Mesenchymal stem cell (in vitro differentiated cells and primary cell): ENCODE measurements around the gene UNG.

Experiments
- DNase-seq: peaks from one replicate; pipeline ENCODE4 v3.0.0-alpha.2; 2013
- H2AFZ ChIP-seq: one replicate; pipeline ENCODE4 v1.6.1; 2013; ENCODE audit warnings: low read depth, mild to moderate bottlenecking, control low read depth, inconsistent platforms, low read length, moderate library complexity
- H2AK5ac ChIP-seq: 2 replicates; pipeline ENCODE4 v1.6.1; 2013; ENCODE audit warnings: low read length, moderate library complexity, mild to moderate bottlenecking, inconsistent platforms; ENCODE audit not compliant: severe bottlenecking
- H2BK120ac ChIP-seq: one replicate; pipeline ENCODE4 v1.6.1; 2013; ENCODE audit warnings: low read depth, mild to moderate bottlenecking, inconsistent platforms, low read length, moderate library complexity
- H2BK12ac ChIP-seq, 2 experiments: one replicate each; pipeline ENCODE4 v1.6.1; 2013; ENCODE audit warnings: inconsistent platforms in 2 of 2, low read length in 2 of 2, mild to moderate bottlenecking in 2 of 2, moderate library complexity in 2 of 2, control low read depth in 1 of 2
- H2BK15ac ChIP-seq: one replicate; pipeline ENCODE4 v1.6.1; 2013; ENCODE audit warnings: mild to moderate bottlenecking, low read depth, inconsistent platforms; ENCODE audit not compliant: poor library complexity, severe bottlenecking
- H2BK5ac ChIP-seq: 2 replicates; pipeline ENCODE4 v1.6.1; 2013; ENCODE audit warnings: low read depth, mild to moderate bottlenecking, low read length, control low read depth, inconsistent platforms; ENCODE audit not compliant: poor library complexity, severe bottlenecking
- H3K14ac ChIP-seq, 2 experiments: one replicate each; pipeline ENCODE4 v1.6.1; 2013; ENCODE audit warnings: inconsistent platforms in 2 of 2, low read length in 2 of 2, control low read depth in 1 of 2, mild to moderate bottlenecking in 1 of 2, moderate library complexity in 1 of 2
- H3K18ac ChIP-seq, 2 experiments: one replicate each; pipeline ENCODE4 v1.6.1; 2013; ENCODE audit warnings: inconsistent platforms in 2 of 2, low read length in 2 of 2, control low read depth in 1 of 2, low read depth in 1 of 2, mild to moderate bottlenecking in 1 of 2
- H3K23ac ChIP-seq, 2 experiments: one replicate each; pipeline ENCODE4 v1.6.1; 2013; ENCODE audit warnings: inconsistent platforms in 2 of 2, low read length in 2 of 2, mild to moderate bottlenecking in 2 of 2, moderate library complexity in 2 of 2, control low read depth in 1 of 2
- H3K27ac ChIP-seq: 2 replicates; pipeline ENCODE4 v1.5.1; 2013; ENCODE audit warnings: mild to moderate bottlenecking, moderate library complexity, low read length, control low read depth, inconsistent platforms; ENCODE audit not compliant: poor library complexity, severe bottlenecking
- H3K27me3 ChIP-seq, 2 experiments: 2 replicates each; pipeline versions ENCODE4 v1.6.1 to v1.7.0; 2013; ENCODE audit warnings: low read length in 2 of 2, mild to moderate bottlenecking in 2 of 2, moderate library complexity in 2 of 2, control low read depth in 1 of 2, inconsistent platforms in 1 of 2; ENCODE audit not compliant: control insufficient read depth in 1 of 2, insufficient read depth in 1 of 2
- H3K36me3 ChIP-seq, 2 experiments: 2 replicates each; pipeline versions ENCODE4 v1.6.1 to v1.7.0; 2013; ENCODE audit warnings: low read length in 2 of 2, control low read depth in 1 of 2, inconsistent platforms in 1 of 2, low read depth in 1 of 2, mild to moderate bottlenecking in 1 of 2; ENCODE audit not compliant: insufficient read depth in 2 of 2, control insufficient read depth in 1 of 2
- H3K4ac ChIP-seq, 2 experiments: one replicate each; pipeline ENCODE4 v1.6.1; 2013; ENCODE audit warnings: inconsistent platforms in 2 of 2, low read length in 2 of 2, mild to moderate bottlenecking in 2 of 2, moderate library complexity in 2 of 2, control low read depth in 1 of 2, low read depth in 1 of 2
- H3K4me1 ChIP-seq: 2 replicates; pipeline ENCODE4 v1.6.1; 2013; ENCODE audit warnings: low read depth, low read length, control low read depth; ENCODE audit not compliant: control insufficient read depth, insufficient read depth
- H3K4me2 ChIP-seq: 2 replicates; pipeline ENCODE4 v1.6.1; 2013; ENCODE audit warnings: low read length, mild to moderate bottlenecking, inconsistent platforms; ENCODE audit not compliant: poor library complexity, severe bottlenecking
- H3K4me3 ChIP-seq, 2 experiments: 2 replicates each; pipeline versions ENCODE4 v1.5.1 to v1.7.0; 2013; ENCODE audit warnings: low read length in 2 of 2, mild to moderate bottlenecking in 2 of 2, control low read depth in 1 of 2, low read depth in 1 of 2; ENCODE audit not compliant: insufficient read depth in 1 of 2
- H3K79me1 ChIP-seq: replicated peaks from 2 replicates; pipeline ENCODE4 v1.6.1; 2013; ENCODE audit warnings: mild to moderate bottlenecking, control low read depth, low read length, inconsistent platforms; ENCODE audit not compliant: poor library complexity, severe bottlenecking
- H3K9ac ChIP-seq: 2 replicates; pipeline ENCODE4 v1.7.0; 2013; ENCODE audit warnings: mild to moderate bottlenecking, low read length, moderate library complexity
- H3K9me3 ChIP-seq: 2 replicates; pipeline ENCODE4 v1.7.0; 2013; ENCODE audit warnings: mild to moderate bottlenecking, low read length; ENCODE audit not compliant: control insufficient read depth
- H4K8ac ChIP-seq: one replicate; pipeline ENCODE4 v1.6.1; 2013; ENCODE audit warnings: inconsistent platforms, mild to moderate bottlenecking, low read length, moderate library complexity
- H4K91ac ChIP-seq: one replicate; pipeline ENCODE4 v1.6.1; 2013; ENCODE audit warnings: mild to moderate bottlenecking, low read length, inconsistent platforms
- WGBS: methylation state at CpG from one replicate; pipeline ENCODE4 v1.1.7; 2013; ENCODE audit warnings: mixed read lengths; 5-methylcytosine and 5-hydroxymethylcytosine counted together

The UNG gene

DNA sequence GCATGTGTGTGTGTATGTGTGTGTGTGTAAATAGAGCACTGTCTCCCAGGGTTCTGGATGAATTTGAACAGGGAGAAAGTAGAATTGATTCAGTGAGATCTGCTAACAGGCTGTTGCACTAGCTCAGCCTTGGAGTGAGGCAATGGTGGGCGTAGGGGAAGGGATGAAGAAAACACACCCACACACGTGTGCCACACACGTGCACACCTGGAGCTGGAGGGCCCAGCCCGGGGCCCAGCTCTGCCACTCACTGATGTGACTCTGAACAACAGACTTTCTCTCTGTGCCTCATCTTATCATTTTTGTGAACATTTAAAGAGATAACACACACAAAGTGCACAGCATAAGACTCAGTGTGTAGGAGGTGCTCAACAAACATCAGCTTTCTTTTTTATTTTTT, 23.2 kb downstream of the UNG start:
- Histone ChIP-seq H2AFZ (no peak overlapping the region), H3K27me3 (no peaks in the 10 kb centered on the region), H2BK120ac (no peak overlapping the region), H3K4me3 (no peak overlapping the region), H3K9ac (no peak overlapping the region), H3K27ac (no peak overlapping the region), H3K18ac (no peak overlapping the region), H3K4me1 (peaks cover 3% of the 10 kb centered on the region), H2BK5ac (no peak overlapping the region), H3K4ac (no peak overlapping the region), H3K23ac (no peak overlapping the region), H3K4me2 (no peak overlapping the region), H2BK12ac (no peak overlapping the region), H4K8ac (no peak overlapping the region), H4K91ac (no peak overlapping the region), H2BK15ac (no peak overlapping the region), H3K36me3 (no peaks in the 10 kb centered on the region), H3K79me1 (no peaks in the 10 kb centered on the region), H3K14ac (no peak overlapping the region), H3K9me3 (no peaks in the 10 kb centered on the region), H2AK5ac (no peak overlapping the region)
- no peak for DNase-seq
- WGBS: 88% methylated on average over 4 of the region's 4 CpGs

GRCh38 chr12:109121346-109121880, 24.0 kb downstream of the UNG start:
- Histone ChIP-seq H4K91ac (no peak overlapping the region), H2BK12ac (no peak overlapping the region), H4K8ac (no peak overlapping the region), H3K27me3 (no peaks in the 10 kb centered on the region), H3K4me1 (no peaks in the 10 kb centered on the region), H3K9ac (no peak overlapping the region), H3K36me3 (no peaks in the 10 kb centered on the region), H2BK120ac (no peak overlapping the region), H3K9me3 (no peaks in the 10 kb centered on the region), H2AFZ (no peak overlapping the region), H2BK15ac (no peak overlapping the region), H2BK5ac (no peak overlapping the region), H3K18ac (no peak overlapping the region), H2AK5ac (no peak overlapping the region), H3K27ac (no peak overlapping the region), H3K23ac (no peak overlapping the region), H3K14ac (no peak overlapping the region), H3K4me2 (no peak overlapping the region), H3K79me1 (no peaks in the 10 kb centered on the region), H3K4me3 (no peak overlapping the region), H3K4ac (no peak overlapping the region)
- no peak for DNase-seq
- WGBS: 73% methylated on average over 3 of the region's 3 CpGs

- no peak overlapping the region for H3K27ac ChIP-seq
- H4K91ac ChIP-seq: no peak overlapping the region
- H2AFZ ChIP-seq: no peak overlapping the region
- H4K8ac ChIP-seq: no peak overlapping the region
- no peaks in the 10 kb centered on the region for H3K27me3 ChIP-seq
- H2BK120ac ChIP-seq: no peak overlapping the region
- H3K9me3 ChIP-seq: no peaks in the 10 kb centered on the region
- H3K79me1 ChIP-seq: no peaks in the 10 kb centered on the region
- no peak overlapping the region for H3K4me3 ChIP-seq
- DNase-seq: no peak
- H3K23ac ChIP-seq: no peak overlapping the region
- H3K14ac ChIP-seq: no peak overlapping the region
- 80% methylated on average over 11 of the region's 12 CpGs for WGBS
- H3K4me1 ChIP-seq: no peaks in the 10 kb centered on the region
- no peak overlapping the region for H2AK5ac ChIP-seq
- no peak overlapping the region for H3K4ac ChIP-seq
- H3K36me3 ChIP-seq: no peaks in the 10 kb centered on the region
- H2BK15ac ChIP-seq: no peak overlapping the region
- H2BK5ac ChIP-seq: no peak overlapping the region
- no peak overlapping the region for H3K4me2 ChIP-seq
- H3K18ac ChIP-seq: no peak overlapping the region
- no peak overlapping the region for H3K9ac ChIP-seq
- H2BK12ac ChIP-seq: no peak overlapping the region
These were observed 27.7 kb downstream of the UNG start for GRCh38 chr12:109124878-109125648.

DNA sequence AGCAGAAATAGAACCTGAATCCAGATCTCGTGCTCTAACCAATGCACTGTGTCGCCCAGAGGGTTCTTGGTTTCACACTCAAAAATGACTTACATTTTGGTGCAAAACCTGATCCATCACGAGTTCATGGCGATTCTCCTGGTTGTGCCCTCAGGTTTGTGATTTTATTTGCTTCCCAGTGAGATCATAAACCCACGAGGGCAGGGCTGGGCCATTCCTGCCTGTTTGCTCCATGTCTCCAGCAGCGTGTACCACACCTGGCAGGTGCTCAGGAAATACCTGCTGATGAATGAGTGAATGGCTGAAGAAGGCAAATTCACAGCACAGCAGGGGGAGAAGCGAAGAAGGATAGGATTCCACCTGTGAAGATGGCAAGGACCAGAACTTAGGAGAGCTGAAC, 28.4 kb downstream of the UNG start:
- Histone ChIP-seq H3K36me3 (no peaks in the 10 kb centered on the region), H3K23ac (no peak overlapping the region), H3K27me3 (peaks cover 0 to 4% of the 10 kb centered on the region in 2 experiments), H3K14ac (no peak overlapping the region), H3K9ac (no peak overlapping the region), H2BK15ac (no peak overlapping the region), H4K8ac (no peak overlapping the region), H3K4ac (no peak overlapping the region), H2AFZ (no peak overlapping the region), H3K4me3 (no peak overlapping the region), H3K79me1 (no peaks in the 10 kb centered on the region), H3K9me3 (no peaks in the 10 kb centered on the region), H3K27ac (no peak overlapping the region), H2BK5ac (no peak overlapping the region), H2BK120ac (no peak overlapping the region), H3K18ac (no peak overlapping the region), H3K4me2 (no peak overlapping the region), H2AK5ac (no peak overlapping the region), H2BK12ac (no peak overlapping the region), H3K4me1 (no peaks in the 10 kb centered on the region), H4K91ac (no peak overlapping the region)
- WGBS: 79% methylated on average over 7 of the region's 7 CpGs
- DNase-seq: no peak
